HG03103 (cell line): Measurements from ENCODE around the gene TCERG1.
"Not testable (repeated sequence)": the region's sequence is repeated elsewhere in the genome, so short reads cannot be mapped to it uniquely, and the experiment has no call there.

Experiments used
- ATAC-seq: cut with Tn5 transposase; IDR thresholded peaks from one replicate; pipeline ENCODE4 v1.9.1; 2021; ENCODE audit warnings: low read depth; ENCODE audit not compliant: unreplicated experiment

The TCERG1 gene

DNA sequence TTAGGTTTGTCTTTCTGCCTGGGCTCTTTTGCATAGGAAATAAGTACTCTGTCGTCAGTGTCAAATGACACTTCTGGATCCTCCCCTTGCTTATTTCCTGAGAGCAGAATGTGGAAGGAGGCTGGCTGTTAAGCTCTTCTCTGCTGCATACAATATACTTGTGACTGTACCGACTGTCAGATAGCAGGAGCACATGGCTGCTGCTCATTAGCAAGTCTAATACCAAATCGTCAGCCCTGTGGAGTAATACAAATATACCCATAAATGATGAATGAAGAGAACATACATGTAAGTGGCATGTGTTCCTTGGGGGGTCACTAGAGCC, 69.0 kb downstream of the TCERG1 start, which contains the start of gene GPR151:
Gene GPR151 (minus strand): TSS at position 40 of the 325 bp plus-strand sequence. CDS start 77 bp downstream, outside the sequence.
- ATAC-seq: no peak

DNA sequence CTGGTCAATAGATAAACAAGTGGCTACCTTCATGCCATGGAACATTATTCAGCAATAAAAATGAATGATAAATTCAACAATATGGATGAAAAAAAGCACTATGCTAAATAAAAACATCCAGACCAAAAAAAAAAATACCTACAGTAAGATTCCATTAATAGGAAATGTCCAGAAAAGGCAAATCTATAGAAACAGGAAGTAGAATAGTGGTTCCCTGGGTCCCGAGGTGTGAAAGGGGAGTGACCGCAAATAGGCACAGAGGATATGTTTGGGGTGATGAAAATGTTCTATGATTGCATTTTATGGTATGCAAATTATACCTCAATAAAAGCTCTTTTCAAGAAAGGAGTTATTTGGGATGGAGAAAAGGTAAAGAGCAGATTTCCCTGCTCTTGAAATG, 72.4 kb downstream of the TCERG1 start:
- ATAC-seq: no peak

DNA sequence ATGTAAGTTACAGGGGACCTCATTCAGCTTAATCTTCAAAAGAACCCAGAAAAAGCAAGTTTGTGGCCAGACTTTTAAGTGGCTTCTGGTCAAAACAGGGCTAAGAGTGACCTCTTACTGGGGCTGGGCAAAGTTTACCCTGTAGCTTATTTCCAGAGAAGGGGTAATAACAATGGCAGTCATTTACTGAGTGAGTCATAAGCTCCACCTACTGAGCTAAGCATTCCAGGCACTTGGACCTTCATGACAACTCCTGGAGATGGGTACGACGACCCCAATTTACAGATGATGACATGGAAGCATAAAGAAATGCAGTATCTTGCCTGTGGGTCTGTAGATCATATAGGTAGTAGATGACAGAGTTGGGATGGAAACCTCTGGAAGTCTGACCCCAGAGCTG, 73.6 kb downstream of the TCERG1 start:
- ATAC-seq: no peak

DNA sequence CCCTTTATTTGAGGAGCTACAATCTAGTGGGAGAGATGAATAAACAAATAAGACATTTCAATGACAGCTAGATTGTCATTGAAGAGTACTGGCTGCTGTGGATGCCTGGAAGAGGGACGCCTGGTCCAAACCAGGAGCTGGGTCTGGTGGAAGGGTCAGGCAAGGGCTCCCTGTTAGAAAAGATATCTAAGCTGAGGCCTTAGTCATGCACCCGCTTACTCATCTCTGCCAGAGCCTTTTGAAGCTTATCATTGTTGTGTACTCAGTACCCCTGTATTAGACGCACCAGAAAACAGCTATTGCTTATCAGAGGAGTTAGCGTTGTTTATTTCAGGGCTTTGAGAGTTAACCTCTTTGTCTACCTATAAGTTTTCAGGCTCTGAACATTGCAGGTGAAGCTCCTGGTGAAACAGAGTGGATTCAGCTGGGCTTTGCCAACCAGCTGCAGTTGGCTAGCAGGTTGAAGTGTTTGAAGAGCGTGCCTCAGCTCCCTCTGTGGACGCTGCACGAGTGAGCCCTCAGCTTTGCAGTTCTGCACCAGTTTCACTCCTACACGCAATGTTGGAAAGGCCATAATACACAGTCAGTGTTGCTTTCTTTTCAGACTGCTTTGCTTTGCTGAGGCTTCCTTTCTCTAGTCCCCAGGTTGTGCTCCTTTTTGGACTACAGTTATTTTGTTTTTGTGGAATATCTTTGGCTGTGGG, 74.4 kb downstream of the TCERG1 start:
- no peak for ATAC-seq

DNA sequence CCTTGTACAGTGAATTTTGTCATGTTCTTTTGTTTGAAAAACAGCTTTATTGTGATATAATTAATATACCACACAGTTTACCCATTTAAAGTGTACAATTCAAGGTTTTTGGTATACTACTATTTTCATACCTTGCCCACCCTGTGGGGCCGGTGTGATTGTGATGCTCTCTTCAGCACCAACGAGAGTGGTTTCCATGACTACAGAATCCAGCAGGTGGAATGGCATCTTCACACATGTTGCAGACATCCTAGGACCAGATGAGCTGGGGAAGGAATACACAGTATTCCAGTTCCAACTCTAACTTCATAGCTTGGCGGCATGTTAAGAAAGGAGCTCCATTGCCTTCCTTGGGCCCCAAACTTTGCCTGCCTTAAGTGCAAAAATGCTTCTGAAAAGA, 76.6 kb downstream of the TCERG1 start:
- ATAC-seq: no peak

DNA sequence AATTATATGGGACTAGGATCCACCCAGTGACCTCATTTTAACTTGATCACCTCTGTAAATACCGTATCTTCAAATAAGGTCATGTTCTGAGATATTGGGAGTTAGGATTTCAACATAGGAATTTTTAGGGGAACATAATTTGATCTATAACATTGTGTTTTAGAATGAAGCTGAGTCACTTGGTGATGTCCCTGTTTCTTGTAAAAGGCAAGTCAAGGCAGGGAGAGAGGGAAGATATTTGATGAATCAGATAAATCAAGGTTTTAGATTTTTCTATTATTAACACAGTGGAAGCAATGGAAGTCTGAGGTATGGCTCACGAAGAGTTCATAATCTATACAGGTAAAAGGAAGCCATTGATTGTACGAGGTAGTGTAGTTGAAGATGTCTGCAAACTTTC, 80.7 kb downstream of the TCERG1 start:
- ATAC-seq: no peak

DNA sequence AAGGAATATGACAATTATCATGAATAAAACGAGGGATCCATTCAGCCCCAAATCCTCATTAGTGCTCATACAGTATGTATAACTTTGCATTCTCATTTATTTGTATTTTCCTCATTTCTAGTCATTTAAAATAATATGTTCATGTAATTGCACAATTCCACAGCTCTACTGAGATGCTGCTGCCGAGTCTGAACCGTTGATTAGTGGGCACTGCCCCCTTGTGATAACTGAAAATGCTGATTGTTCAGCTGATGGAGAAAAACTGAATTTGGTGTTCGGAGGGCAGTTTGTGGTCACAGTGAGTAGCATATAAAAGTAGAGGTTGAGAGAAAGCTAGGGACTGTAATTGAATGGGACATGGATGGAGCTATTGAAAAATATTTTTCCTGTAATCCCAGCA, 81.1 kb downstream of the TCERG1 start:
- no peak for ATAC-seq

DNA sequence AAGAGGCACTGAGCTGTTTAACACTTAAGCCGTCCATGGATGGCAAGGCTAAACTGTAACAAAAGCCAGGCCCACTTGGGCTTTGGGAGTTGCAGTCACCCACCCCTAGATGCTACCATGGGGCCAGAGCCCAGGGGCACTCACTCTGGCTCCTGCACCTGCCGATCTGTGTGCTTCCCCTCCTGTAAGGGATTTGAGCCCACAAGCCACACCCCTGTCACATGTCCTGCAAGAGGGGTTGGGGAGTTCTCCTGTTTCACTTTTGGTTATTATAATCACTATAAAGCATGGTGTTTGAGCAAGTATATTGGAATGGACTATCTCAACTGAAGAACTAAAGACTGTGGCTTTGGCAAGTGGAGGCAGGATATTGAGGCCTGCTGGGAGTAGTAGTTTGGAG, 82.9 kb downstream of the TCERG1 start:
- ATAC-seq: no peak

DNA sequence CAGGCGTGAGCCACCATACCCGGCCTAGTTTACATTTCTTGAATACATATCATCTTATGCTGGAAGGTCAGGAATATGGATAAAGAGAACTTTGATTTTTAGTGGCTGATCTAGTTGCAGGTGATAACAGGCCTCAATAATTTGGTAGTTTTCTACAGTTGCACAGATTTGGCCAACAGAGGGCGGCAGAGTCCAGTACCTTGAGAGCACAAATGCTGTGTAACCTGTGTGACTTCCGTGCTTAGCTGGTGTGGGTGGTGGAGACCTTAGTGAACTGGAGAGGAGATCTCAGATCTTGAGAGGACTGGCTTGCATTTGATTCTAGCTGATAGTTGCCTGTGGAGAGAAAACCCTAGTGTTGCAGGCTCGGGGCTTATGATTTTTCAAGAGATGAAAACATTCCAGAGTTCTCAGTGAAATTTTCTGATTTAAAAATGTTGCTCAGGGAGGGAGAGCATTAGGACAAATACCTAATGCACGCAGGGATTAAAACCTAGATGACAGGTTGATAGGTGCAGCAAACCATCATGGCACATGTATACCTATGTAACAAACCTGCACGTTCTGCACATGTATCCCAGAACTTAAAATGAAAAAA, 86.2 kb downstream of the TCERG1 start:
- peak; percentile 96 for ATAC-seq

DNA sequence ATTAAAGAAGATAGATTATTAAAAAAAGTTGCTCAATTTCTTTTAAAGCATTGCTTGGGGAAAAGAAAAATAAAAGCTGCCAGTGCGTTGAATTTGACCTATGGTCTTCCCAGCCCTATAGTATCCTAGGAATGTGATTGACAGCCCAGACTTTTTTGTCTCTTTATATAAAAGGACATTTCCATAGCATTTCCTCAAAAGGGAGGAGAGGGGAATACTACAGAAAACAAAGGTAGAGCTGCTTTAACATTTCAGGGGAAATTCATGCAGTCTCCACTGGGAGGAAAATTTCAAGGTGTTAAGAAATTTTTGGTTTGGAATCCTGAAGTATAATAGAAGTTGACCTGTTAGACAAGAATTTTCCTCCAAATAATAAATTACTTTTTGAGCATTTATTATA, 86.7 kb downstream of the TCERG1 start:
- no peak for ATAC-seq

DNA sequence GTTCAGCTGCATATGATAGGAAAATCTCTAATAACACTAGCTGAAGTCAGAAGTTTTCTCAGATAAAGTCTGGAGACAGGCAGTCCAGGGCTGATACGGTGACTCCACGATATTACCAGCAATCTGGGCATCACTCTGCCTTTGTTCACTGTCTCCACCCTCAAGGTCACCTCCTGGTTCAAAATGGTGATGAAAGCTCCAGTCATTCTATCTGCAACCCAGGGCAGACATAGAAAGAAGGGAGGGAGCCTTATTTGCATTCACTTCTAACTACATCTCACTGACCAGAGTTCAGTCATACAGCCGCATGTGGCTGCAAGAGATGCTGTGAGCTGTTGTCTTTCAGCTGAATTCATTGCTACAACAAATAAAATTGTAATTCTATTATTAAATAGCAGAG, 91.3 kb downstream of the TCERG1 start:
- ATAC-seq: no peak

DNA sequence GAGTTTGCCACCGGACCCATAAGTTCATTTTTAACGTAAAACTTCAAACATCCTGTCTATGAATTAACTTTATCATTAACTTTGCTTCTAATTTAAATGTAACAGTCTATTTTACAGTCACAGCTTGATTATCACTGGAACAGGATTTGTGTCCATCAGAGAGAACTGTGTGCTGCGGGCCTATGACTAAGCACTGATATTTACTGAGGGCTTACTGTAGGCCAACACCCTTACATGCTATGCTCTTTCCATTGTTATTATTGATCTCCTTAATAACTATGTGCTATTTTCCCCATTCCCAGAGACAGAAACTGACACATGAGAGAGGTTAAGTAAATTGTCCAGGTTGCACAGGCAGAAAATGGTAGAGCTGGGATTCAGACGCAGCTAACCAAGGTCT, 92.8 kb downstream of the TCERG1 start:
- no peak for ATAC-seq

DNA sequence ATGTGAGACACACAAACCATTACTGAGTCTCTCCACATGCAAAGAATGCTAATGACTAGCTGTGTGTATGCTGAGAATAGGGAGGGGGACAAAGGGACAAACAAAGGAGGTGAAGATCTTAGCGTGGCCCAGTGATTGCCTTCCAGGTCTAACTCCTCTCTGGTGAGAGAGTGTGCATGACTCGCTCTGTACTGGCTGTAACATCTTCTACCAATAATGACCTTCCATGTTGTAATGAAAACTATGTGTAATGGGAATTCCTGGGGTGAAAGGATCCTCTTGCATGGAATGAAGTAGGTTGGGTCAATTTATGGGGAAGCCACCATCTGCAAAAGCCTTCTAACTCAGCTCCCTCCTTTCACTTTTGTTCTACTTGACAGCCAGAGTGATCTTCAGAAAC, 93.3 kb downstream of the TCERG1 start:
- no peak for ATAC-seq

DNA sequence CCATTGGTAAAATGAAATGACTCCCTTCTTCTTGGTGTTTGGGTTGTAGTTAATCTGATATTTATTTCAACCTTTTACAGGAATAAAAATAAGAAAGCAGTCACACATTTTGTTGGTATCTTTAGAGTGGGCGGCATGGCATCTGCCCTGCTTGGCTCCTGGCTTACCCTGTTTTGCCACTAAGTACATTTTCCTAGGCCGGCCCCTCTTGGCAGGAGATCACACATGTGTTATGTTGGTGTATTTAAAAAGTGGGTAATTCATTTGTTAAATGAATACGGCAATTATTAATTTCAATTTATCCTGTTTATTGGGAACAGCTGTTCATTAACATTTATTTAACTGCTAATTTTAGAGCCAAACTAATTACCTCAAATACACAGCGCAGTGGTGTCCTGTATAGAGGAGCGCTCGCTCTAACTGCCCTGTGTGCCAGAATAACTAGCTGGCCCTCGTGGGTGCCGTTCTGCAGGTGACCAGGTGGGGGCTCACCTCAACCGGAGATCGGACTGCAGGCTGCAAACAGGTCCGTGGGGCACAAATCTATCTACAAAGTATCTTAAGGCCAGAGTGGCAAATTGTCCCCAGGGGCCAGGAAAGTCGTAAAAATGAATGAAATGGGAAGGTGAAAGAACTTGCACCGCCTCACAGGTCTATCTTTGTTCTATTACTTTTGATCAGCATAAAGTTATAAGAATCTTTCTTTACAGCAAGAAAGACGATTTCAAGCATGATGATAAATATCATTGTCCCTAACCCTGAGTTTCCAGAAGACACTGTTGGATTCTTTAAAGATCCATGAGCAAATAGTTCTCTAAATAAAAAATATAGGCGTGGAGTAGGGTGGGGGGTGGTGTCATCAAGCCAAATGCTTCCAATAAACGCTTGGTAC, 95.1 kb downstream of the TCERG1 start:
- ATAC-seq: peak; percentile 99

DNA sequence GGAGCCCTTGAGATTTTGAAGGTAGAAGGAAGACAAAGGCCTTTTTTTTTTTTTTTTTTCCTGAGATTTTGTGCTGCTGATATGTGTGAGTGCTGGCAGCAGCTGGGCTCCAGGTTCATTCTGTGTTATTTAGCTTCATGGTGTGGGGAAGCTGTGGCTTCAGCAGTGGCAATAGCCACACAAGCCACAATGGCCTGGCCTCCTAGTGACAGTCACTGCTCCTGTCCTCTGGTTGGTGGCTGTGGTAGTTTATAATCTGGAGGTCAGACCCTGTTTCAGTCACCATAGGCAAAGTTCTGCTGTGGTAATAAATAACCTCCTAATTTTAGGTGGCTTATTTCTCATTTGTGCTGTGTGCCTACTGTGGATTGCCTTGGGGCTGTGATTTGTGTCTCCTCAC, 97.1 kb downstream of the TCERG1 start:
- no peak for ATAC-seq

DNA sequence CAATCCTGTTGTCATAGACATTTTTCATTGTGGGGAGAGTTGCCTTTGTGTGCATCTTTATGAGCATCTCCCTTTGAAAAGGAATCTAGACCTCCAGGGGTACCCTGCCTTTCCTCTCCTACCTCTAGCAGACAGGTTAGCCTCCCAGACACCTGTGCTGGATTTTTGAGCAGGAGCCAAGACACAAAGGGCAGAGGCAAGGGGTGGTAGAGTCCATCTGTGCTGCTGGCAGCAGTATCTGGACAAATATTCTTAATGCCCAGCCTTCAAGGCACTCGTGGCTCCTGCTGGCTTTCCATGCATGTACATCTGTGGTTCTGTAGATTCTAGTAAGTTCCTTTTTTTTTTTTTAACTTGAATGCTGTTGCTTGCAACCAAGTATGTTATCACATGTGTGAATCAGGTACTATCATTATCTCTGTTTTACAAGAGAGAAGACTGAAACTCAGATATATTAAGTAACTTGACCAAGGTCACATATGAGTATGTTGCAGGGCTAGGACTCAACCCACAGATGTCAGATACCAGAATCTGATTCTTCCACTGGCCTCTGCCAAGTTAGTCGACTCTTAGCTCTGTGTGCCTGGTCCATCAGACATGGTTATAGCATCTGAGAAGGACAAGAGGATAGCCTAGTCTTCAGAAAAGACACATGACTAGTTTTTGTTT, 101.8 kb downstream of the TCERG1 start:
- no peak for ATAC-seq

DNA sequence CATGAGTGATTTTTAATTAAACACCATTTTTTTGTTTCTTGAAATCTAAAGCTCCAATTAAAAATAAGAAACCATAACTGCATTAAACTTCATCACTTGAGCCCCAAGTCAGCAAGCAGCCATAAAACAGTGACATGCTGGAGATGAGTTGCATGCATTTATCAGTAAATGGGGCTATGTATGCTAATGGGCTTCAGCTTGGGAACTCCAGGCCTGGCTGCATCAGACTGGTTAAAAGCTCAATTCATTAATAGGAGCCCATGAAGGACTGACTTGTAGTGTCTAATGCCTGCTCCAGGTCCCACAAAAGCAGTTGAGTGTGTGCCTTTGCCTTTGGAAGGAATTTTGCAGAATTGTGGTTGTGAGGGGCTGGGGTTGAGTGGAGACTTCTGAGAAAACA, 102.5 kb downstream of the TCERG1 start:
- no peak for ATAC-seq

DNA sequence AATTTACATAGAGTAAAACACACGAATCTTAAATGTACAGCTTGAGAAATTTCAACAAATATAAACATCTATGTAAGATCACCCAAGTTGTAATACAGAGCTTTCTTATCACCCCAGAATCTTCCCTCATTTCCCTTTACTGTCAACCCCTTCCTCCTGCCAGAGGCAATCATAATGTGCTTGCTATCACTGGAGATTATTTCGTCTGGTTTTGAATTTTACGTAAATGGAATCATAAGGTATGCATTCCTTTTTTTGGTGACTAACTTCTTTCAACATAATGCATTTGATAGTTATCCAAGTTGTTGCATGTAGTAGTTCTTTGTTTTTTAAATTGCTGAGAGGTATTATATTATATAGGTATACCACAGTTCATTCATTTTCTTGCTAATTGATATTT, 106.3 kb downstream of the TCERG1 start:
- no peak for ATAC-seq

DNA sequence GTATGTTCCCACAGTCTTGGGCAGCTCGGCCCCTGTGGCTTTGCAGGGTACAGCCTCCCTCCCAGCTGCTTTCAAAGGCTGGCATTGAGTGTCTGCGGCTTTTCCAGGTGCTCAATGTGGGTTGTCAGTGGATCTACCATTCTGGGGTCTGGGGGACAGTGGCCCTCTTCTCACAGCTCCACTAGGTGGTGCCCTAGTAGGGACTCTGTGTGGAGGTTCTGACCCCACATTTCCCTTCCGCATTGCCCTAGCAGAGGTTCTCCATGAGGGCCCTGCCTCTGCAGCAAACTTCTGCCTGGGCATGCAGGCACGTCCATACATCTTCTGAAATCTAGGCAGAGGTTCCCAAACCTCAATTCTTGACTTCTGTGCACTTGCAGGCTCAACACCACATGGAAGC, 109.8 kb downstream of the TCERG1 start:
- not testable (repeated sequence) for ATAC-seq

DNA sequence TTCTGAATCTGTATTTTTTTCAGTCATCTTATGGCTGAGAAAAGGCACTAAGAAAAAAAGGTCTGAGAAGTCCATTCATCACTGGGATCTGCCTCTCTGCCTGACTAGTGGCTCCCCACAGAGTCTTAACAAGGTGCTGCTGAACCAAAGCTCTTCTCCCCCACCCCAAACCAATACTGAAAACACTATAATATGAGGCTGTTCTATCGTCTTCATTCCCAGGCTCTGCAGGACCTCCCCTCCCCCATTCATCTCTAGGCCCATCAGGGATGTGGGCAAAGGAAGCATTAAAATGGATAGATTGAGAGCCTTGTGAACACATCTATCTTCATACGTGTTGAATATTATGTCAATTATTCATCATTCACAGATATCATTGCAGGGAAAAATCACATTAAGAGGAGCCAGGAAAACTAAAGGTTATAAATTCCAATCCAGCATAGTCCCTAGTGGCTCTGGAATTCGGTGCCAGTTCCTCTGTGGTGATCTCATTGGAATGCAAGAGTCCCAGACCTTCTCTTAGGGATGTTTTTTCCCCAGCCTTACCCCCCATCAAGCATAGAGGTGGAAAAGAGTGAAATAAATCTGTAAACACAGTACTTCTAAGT, 113.2 kb downstream of the TCERG1 start:
- no peak for ATAC-seq
